Left ventricle myocardium superior (tissue), 1 donor: Measurements from ENCODE around the gene HOXB5. TPM values are rescaled to one million over a fixed set of nuclear protein-coding genes. Genes with fewer than 3 reads are reported as not detected.
A peak's percentile ranks its signal among the peaks of the same experiment; 100 is the strongest.

Experiments used
- ATAC-seq: fragments of 200-7000 bp; cut with Tn5 transposase; one replicate; pipeline ENCODE4 v1.9.1; 2020; ENCODE audit warnings: mild to moderate bottlenecking, moderate library complexity
- DNase-seq: peaks from one replicate; pipeline ENCODE4 v3.0.0-alpha.2; 2020
- intact Hi-C: fragments of 100-400 bp; cut with micrococcal nuclease; formaldehyde crosslinking; loops from one replicate; pipeline ENCODE4 v1.11.0; 2022
- total RNA-seq: library from RNA; stranded (reverse); fragmentation: NEBNext Ultra II Directional; extraction: Animal tissue kit (Norgen Biotek cat#: 25700); gene quantifications from one replicate; pipeline ENCODE4 v1.2.1, GENCODE V29; 2021
- donor health status: DM: no; HTN: yes; CAD: no; lungs with severe emphysema.

The HOXB5 gene
- total RNA-seq, 1 donor from 2014 or later, result not detected

GRCh38 chr17:48556576-48557401 is 36.8 kb downstream of the HOXB5 start:
- intact Hi-C loops, result no loop called here
- no peak for DNase-seq
- ATAC-seq, result no peak

- intact Hi-C loops, result no loop called here
- DNase-seq (no peak), ATAC-seq (no peak)
Measured at GRCh38 chr17:48556229-48556575, 37.4 kb downstream of the HOXB5 start.

DNA sequence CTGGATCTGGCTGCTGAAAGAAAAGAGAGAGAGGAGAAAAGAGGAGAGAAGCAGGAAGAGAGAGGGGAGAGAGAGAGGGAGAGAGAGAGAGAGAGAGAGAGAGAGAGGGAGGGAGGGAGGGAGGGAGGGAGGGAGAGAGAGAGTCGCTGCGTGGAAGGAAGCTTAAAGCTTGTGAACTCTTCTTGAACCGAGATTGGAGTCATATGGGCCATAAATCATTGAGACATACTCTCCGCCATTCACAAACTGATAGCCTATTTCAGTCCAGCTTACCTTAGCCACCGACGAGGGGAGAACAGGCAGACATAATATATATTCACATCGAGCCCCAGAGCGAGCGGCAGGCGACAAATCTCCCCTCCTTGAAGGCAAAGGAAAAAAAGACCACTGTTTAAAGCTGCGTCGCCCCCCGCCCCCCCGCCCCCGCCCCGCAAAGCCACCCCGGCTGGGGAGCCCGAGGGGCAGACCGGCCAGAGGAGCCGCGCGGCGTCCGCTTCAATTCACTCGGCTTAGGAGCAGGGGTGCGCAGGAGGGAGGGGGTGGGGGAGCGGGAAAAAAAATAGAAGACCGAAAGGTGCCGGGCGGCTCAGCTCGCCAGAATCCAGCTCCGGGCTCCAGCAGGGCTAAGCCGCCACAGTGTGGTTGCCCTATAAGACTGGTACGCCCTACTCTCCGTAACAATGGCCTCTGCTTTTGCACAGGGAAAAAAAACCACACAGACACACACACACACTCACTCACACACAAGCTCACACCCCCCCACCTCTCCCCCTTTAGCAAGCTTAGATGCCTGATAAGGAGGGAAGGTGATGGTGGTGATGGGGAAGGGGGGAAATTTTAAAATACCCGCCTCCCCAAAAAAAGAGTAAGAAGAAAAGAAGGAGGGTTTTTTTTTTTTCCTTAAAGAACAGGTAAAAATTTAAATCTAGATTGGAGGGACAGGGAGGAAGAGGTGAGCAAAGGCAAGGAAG is 38.0 kb downstream of the HOXB5 start:
- intact Hi-C loops, result no loop called here
- DNase-seq (no peak), ATAC-seq (peak; percentile 50)

- intact Hi-C loops, result no loop called here
- no peak for DNase-seq
- ATAC-seq, result peak; percentile 13
Measured at GRCh38 chr17:48554412-48555257, 38.9 kb downstream of the HOXB5 start.

GRCh38 chr17:48553826-48554225 is 39.8 kb downstream of the HOXB5 start:
- intact Hi-C loops, result no loop called here
- no peak for DNase-seq
- no peak for ATAC-seq

DNA sequence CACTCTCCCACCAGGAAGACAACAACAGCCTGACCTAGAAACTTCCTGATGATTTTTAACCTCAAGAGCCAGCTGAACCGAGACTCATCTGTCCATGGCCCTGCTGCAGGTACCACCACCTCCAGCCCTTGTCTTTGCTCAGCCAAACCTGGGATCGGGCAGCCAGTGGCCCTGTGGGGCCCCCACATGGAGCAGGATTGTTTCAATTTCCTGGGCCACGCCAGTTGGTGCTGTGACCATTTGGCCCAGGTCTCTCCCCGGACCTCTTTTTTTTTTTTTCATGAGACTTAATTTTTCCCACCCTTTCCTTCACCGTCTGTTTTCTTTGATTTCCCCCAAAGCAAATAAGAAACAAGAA is 40.4 kb downstream of the HOXB5 start:
- ATAC-seq, result no peak
- intact Hi-C loops, result no loop called here
- DNase-seq, result no peak

DNA sequence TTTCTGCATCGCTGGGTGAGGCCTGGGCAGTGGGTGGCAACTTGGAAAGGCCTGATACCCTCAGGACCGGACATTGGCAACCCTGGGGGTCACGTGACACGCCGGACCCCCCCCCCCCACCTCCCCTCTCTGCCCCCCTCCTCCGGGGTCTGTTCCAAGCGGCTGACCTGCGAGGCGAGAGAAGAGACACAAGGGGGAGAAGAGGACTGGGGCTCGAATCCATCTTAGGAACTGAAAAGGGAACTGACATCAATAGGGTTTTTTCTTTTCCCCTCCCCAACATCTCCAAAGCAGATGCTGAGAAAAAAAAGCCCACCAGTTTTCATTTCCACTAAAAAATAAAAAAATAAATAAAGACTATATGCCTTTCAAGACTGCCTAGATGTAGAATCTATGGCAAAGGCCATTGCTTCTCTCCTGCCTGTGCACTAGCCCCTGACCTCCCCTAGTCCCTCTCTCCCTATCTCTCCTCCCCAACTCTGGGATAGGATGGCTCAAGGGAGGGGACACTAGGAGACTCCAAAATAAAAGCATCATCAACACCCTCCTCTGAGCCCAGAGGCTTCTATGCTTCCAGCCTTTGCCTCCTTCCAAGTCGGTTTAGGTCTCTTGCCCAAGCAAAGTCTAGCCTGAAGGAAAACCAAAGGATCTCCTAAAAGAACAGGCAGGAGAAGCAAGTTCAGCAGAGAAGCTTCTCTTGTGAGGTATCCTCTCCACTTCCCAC is 41.0 kb downstream of the HOXB5 start:
- intact Hi-C loops, result no loop called here
- ATAC-seq (no peak), DNase-seq (no peak)

DNA sequence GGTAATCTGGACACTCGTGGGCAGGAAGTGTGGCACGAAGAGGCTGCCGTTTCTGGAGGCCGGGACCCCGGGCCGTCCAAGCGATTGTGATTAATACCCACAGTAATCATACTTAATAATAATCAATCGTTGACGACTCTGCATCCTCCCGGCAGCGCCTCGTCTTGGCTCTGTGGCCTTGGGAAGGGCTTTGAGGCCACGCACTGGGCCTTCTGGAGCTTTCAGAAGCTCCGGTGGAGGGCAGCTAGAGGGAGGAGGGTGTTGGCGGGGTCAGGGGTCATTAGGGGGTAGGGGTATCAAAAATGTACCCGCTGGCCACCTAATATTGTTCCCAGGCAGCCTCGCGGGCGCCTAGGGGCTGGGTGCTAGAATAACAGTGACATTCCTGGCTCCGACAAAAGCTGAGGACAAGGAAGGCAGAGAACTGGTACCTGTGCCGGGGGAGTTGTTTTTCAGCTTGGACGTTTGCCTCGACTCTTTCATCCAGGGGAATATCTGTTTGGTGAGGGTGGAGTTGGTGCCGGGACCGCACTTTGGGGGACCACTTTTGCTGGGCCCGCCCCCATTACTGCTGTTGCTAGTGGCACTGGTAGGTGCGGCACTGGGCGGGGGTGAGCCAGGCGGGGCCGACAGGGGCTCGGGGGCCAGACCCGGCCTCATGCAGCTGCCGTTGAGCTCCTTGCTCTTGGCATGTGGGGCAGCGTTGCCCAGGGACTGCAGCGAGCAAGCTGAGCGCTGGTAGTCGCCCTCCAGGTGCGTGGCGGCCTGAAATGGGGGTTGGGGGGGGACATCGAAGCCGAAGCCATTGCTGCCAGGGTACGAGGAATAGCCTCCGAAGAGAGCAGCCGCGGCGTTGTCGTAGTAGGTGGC is 41.7 kb downstream of the HOXB5 start:
- no peak for ATAC-seq
- no peak for DNase-seq
- intact Hi-C loops, result no loop called here

GRCh38 chr17:48551214-48551555 is 42.4 kb downstream of the HOXB5 start:
- intact Hi-C loops, result no loop called here
- DNase-seq, result no peak
- no peak for ATAC-seq

GRCh38 chr17:48550502-48551213 is 42.9 kb downstream of the HOXB5 start:
- no peak for ATAC-seq

DNA sequence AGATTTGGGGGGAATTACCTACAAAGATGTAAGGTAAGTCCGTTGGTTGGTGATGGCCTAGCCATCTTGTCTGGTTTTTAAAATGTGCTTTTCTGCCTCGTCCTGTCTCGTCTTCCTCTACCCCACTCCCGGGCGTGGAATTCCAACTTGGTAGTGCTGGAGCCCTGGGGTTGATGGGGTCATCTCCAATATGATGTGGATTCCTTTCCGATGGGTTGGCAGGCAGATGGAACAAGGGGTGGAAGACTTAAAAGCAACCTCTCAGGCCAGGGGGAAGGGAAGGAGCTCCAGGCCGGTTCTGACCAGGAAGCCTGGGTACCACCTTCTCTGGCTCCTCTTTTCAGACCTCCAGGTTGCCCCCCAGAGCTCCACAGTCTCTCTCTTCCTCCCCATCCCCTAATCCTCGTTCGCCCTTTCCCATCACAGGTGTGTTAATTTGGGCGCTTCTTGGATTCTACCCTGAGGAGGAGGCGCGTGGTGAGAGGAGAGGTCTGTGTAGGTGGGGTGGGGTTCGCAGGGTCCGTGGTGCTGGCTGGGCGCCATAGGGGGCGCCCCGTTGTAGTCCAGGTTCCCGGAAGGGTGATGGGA is 43.6 kb downstream of the HOXB5 start:
- DNase-seq (no peak), ATAC-seq (no peak)
- intact Hi-C loops, result no loop called here

More at GRCh38 chr17:48550502-48551213, 42.9 kb downstream of the HOXB5 start:
- DNase-seq, result no peak
- intact Hi-C loops, result no loop called here

GRCh38 chr17:48549281-48549630 is 44.3 kb downstream of the HOXB5 start:
- intact Hi-C loops, result no loop called here
- DNase-seq, result no peak
- ATAC-seq, result no peak

- intact Hi-C loops, result no loop called here
- ATAC-seq, result no peak
- DNase-seq, result no peak
Measured at GRCh38 chr17:48548523-48549280, 44.9 kb downstream of the HOXB5 start.

GRCh38 chr17:48547808-48548522 is 45.6 kb downstream of the HOXB5 start:
- ATAC-seq (no peak), DNase-seq (no peak)
- intact Hi-C loops, result no loop called here

GRCh38 chr17:48546924-48547807 is 46.4 kb downstream of the HOXB5 start:
- DNase-seq (no peak), ATAC-seq (no peak)
- intact Hi-C loops, result no loop called here
